Activated gamma-delta T cell treated with Interleukin-2 at 50 U/mL for 16 hours (primary cell): ENCODE measurements around the gene CSNK1A1L.

Experiments
- DNase-seq: peaks from one replicate; pipeline ENCODE4 v3.0.0-alpha.2; 2020

CSNK1A1L gene

GRCh38 chr13:37105251-37105714 lies at the start of gene CSNK1A1L:
Gene CSNK1A1L (minus strand): TSS chr13:37105664. CDS start chr13:37105256, 408 bp downstream.
- DNase-seq, result no peak

GRCh38 chr13:37149380-37149779 lies 43.9 kb upstream of the CSNK1A1L start:
- DNase-seq, result no peak

- no peak for DNase-seq
Measured at GRCh38 chr13:37148501-37148900, 43.0 kb upstream of the CSNK1A1L start.

- no peak for DNase-seq
Measured at GRCh38 chr13:37144661-37145060, 39.2 kb upstream of the CSNK1A1L start.

- DNase-seq, result no peak
Measured at GRCh38 chr13:37143911-37144310, 38.4 kb upstream of the CSNK1A1L start.

- no peak for DNase-seq
Measured at GRCh38 chr13:37142877-37143276, 37.4 kb upstream of the CSNK1A1L start.

- DNase-seq, result no peak
Measured at GRCh38 chr13:37141011-37141410, 35.5 kb upstream of the CSNK1A1L start.

GRCh38 chr13:37139356-37139755 lies 33.9 kb upstream of the CSNK1A1L start:
- no peak for DNase-seq

- DNase-seq, result no peak
Measured at GRCh38 chr13:37138926-37139325, 33.5 kb upstream of the CSNK1A1L start.

- DNase-seq, result no peak
Measured at GRCh38 chr13:37138169-37138568, 32.7 kb upstream of the CSNK1A1L start.

GRCh38 chr13:37136633-37137032 lies 31.2 kb upstream of the CSNK1A1L start:
- no peak for DNase-seq

GRCh38 chr13:37136187-37136586 lies 30.7 kb upstream of the CSNK1A1L start:
- DNase-seq, result no peak

- DNase-seq, result no peak
Measured at GRCh38 chr13:37134411-37135041, 29.1 kb upstream of the CSNK1A1L start.

GRCh38 chr13:37132211-37132610 lies 26.7 kb upstream of the CSNK1A1L start:
- no peak for DNase-seq

GRCh38 chr13:37131092-37131491 lies 25.6 kb upstream of the CSNK1A1L start:
- DNase-seq, result no peak

GRCh38 chr13:37129866-37130265 lies 24.4 kb upstream of the CSNK1A1L start:
- DNase-seq, result no peak

- DNase-seq, result no peak
Measured at GRCh38 chr13:37127691-37128241, 22.3 kb upstream of the CSNK1A1L start.

GRCh38 chr13:37123337-37123736 lies 17.9 kb upstream of the CSNK1A1L start:
- no peak for DNase-seq

GRCh38 chr13:37118016-37118415 lies 12.6 kb upstream of the CSNK1A1L start:
- DNase-seq, result no peak

- DNase-seq, result no peak
Measured at GRCh38 chr13:37114250-37114649, 8.8 kb upstream of the CSNK1A1L start.

- no peak for DNase-seq
Measured at GRCh38 chr13:37113534-37113933, 8.1 kb upstream of the CSNK1A1L start.

- no peak for DNase-seq
Measured at GRCh38 chr13:37109051-37109678, 3.7 kb upstream of the CSNK1A1L start.

- no peak for DNase-seq
Measured at GRCh38 chr13:37107868-37108267, 2.4 kb upstream of the CSNK1A1L start.

GRCh38 chr13:37107456-37107855 lies 2.0 kb upstream of the CSNK1A1L start:
- no peak for DNase-seq
